Measurements from ENCODE around the gene CHCHD1.

The CHCHD1 gene

GRCh38 chr10:73746721-73747120, 35.1 kb upstream of the CHCHD1 start:
- H3K9ac ChIP-seq (ENCODE audit: low read length), result no peak overlapping the region
- no peak overlapping the region for H3K4me2 ChIP-seq (ENCODE audit: low read depth, low read length)
- peaks cover 93% of the 10 kb centered on the region for H3K79me2 ChIP-seq (ENCODE audit: low read length)

GRCh38 chr10:73750819-73751218, 31.0 kb upstream of the CHCHD1 start:
- no peaks in the 10 kb centered on the region for H3K9me3 ChIP-seq (replicated peaks; ENCODE audit: insufficient read depth, low read length)
- no peak for DNase-seq
- H3K79me2 ChIP-seq (ENCODE audit: low read length), result peaks cover 76% of the 10 kb centered on the region
- no peak overlapping the region for H2AFZ ChIP-seq (ENCODE audit: low read length)
- H3K9me2 ChIP-seq (replicated peaks; ENCODE audit: insufficient read depth, low read length), result no peaks in the 10 kb centered on the region
- no peaks in the 10 kb centered on the region for H3K27me3 ChIP-seq (replicated peaks; ENCODE audit: insufficient read depth, low read length)
- TF ChIP-seq EZH2phosphoT487 (IDR thresholded peaks at IDR 0.05; ENCODE audit: low read length), result no peak
- no peak for TF ChIP-seq CTCF (IDR thresholded peaks at IDR 0.05; ENCODE audit: low read length)
- no peak for TF ChIP-seq EZH2 (optimal IDR thresholded peaks at IDR 0.05; ENCODE audit: low read depth, low read length)
- H3K4me1 ChIP-seq (ENCODE audit: low read length), result peaks cover 14% of the 10 kb centered on the region; the same call in 1 of the 2 replicates
- H3K36me3 ChIP-seq (replicated peaks; ENCODE audit: insufficient read depth, low read length), result peaks cover 10% of the 10 kb centered on the region; the same call in 1 of the 2 replicates
- H3K4me2 ChIP-seq (ENCODE audit: low read depth, low read length), result no peak overlapping the region
- no peak overlapping the region for H3K4me3 ChIP-seq (ENCODE audit: low read length)
- no peak overlapping the region for H3K27ac ChIP-seq (ENCODE audit: low read length)
- H3F3A ChIP-seq (ENCODE audit: insufficient read depth, low read length), result no peaks in the 10 kb centered on the region
- H3K9ac ChIP-seq (ENCODE audit: low read length), result no peak overlapping the region
- H4K20me1 ChIP-seq (ENCODE audit: insufficient read depth, low read length), result 0 out of 2 replicates have a peak, but pooled peaks cover 3% of the 10 kb centered on the region

More at GRCh38 chr10:73746721-73747120, 35.1 kb upstream of the CHCHD1 start:
- H3K4me3 ChIP-seq (ENCODE audit: low read length), result no peak overlapping the region
- H3K27me3 ChIP-seq (replicated peaks; ENCODE audit: insufficient read depth, low read length), result no peaks in the 10 kb centered on the region
- H3K27ac ChIP-seq (ENCODE audit: low read length), result no peak overlapping the region
- peaks cover 6% of the 10 kb centered on the region; the same call in 1 of the 2 replicates for H3K36me3 ChIP-seq (replicated peaks; ENCODE audit: insufficient read depth, low read length)
- H3K9me2 ChIP-seq (replicated peaks; ENCODE audit: insufficient read depth, low read length), result no peaks in the 10 kb centered on the region
- H3F3A ChIP-seq (ENCODE audit: insufficient read depth, low read length), result peaks cover 6% of the 10 kb centered on the region; the same call in 1 of the 2 replicates
- H3K9me3 ChIP-seq (replicated peaks; ENCODE audit: insufficient read depth, low read length), result no peaks in the 10 kb centered on the region
- H2AFZ ChIP-seq (ENCODE audit: low read length), result no peak overlapping the region
- no peak for DNase-seq
- H4K20me1 ChIP-seq (ENCODE audit: insufficient read depth, low read length), result 0 out of 2 replicates have a peak, but pooled peaks cover 3% of the 10 kb centered on the region
- no peak for TF ChIP-seq EZH2 (optimal IDR thresholded peaks at IDR 0.05; ENCODE audit: low read depth, low read length)
- no peak for TF ChIP-seq EZH2phosphoT487 (IDR thresholded peaks at IDR 0.05; ENCODE audit: low read length)
- no peak for TF ChIP-seq CTCF (IDR thresholded peaks at IDR 0.05; ENCODE audit: low read length)
- peaks cover 21% of the 10 kb centered on the region for H3K4me1 ChIP-seq (ENCODE audit: low read length)

- no peaks in the 10 kb centered on the region for H3K9me3 ChIP-seq (replicated peaks; ENCODE audit: insufficient read depth, low read length)
- no peak for TF ChIP-seq EZH2phosphoT487 (IDR thresholded peaks at IDR 0.05; ENCODE audit: low read length)
- no peak for TF ChIP-seq EZH2 (optimal IDR thresholded peaks at IDR 0.05; ENCODE audit: low read depth, low read length)
- no peak for TF ChIP-seq CTCF (IDR thresholded peaks at IDR 0.05; ENCODE audit: low read length)
- H3K9ac ChIP-seq (ENCODE audit: low read length), result no peak overlapping the region
- no peak overlapping the region for H3K4me2 ChIP-seq (ENCODE audit: low read depth, low read length)
- no peak for DNase-seq
- H3K4me1 ChIP-seq (ENCODE audit: low read length), result peaks cover 26% of the 10 kb centered on the region
- no peaks in the 10 kb centered on the region for H4K20me1 ChIP-seq (ENCODE audit: insufficient read depth, low read length)
- no peak overlapping the region for H2AFZ ChIP-seq (ENCODE audit: low read length)
- no peaks in the 10 kb centered on the region for H3K9me2 ChIP-seq (replicated peaks; ENCODE audit: insufficient read depth, low read length)
- H3K27ac ChIP-seq (ENCODE audit: low read length), result no peak overlapping the region
- H3K36me3 ChIP-seq (replicated peaks; ENCODE audit: insufficient read depth, low read length), result peaks cover 16% of the 10 kb centered on the region
- peaks cover 58% of the 10 kb centered on the region for H3K79me2 ChIP-seq (ENCODE audit: low read length)
- H3F3A ChIP-seq (ENCODE audit: insufficient read depth, low read length), result peaks cover 18% of the 10 kb centered on the region
- no peak overlapping the region for H3K4me3 ChIP-seq (ENCODE audit: low read length)
- H3K27me3 ChIP-seq (replicated peaks; ENCODE audit: insufficient read depth, low read length), result no peaks in the 10 kb centered on the region
These were observed 25.7 kb upstream of the CHCHD1 start for GRCh38 chr10:73756183-73756582.
